HepG2 (cell line): ENCODE results near the gene PSMC3IP. TPM values are rescaled to one million over a fixed set of nuclear protein-coding genes. Genes with fewer than 3 reads are reported as not detected.

Source experiments
- ELF1 ChIP-seq: sonication (generic); formaldehyde crosslinking; IDR thresholded peaks from 2 replicates; pipeline ENCODE4 v1.4.0; 2020; ENCODE audit warnings: missing genetic modification reagents
- GATAD1 ChIP-seq: IDR thresholded peaks from 2 replicates; pipeline ENCODE4 v1.6.1; 2016; ENCODE audit warnings: missing genetic modification reagents, missing compliant biosample characterization
- GPN1 ChIP-seq: sonication (generic); formaldehyde crosslinking; IDR thresholded peaks from 2 replicates; pipeline ENCODE4 v1.5.1; 2020; ENCODE audit warnings: missing genetic modification reagents, borderline replicate concordance
- HNF4A ChIP-seq: sonication (generic); formaldehyde crosslinking; IDR thresholded peaks from 2 replicates; pipeline ENCODE4 v1.4.0; 2020; ENCODE audit warnings: missing genetic modification reagents
- HOXA3 ChIP-seq: sonication (generic); formaldehyde crosslinking; IDR thresholded peaks from 2 replicates; pipeline ENCODE4 v1.5.0; 2020; ENCODE audit warnings: missing genetic modification reagents
- MED8 ChIP-seq: sonication (generic); formaldehyde crosslinking; IDR thresholded peaks from 2 replicates; pipeline ENCODE4 v1.8.1; 2023; ENCODE audit warnings: mild to moderate bottlenecking, missing genetic modification reagents; ENCODE audit not compliant: insufficient replicate concordance
- MIXL1 ChIP-seq: IDR thresholded peaks from 2 replicates; pipeline ENCODE4 v1.6.1; 2016
- PAX8 ChIP-seq: sonication (generic); formaldehyde crosslinking; IDR thresholded peaks from 2 replicates; pipeline ENCODE4 v1.8.0; 2022; ENCODE audit warnings: mild to moderate bottlenecking, missing genetic modification reagents, borderline replicate concordance
- POLR2AphosphoS2 ChIP-seq: IDR thresholded peaks from 2 replicates; pipeline ENCODE4 v1.6.1; 2011; ENCODE audit warnings: low read depth, low read length, improper control_type of control experiment
- SCMH1 ChIP-seq: sonication (generic); formaldehyde crosslinking; IDR thresholded peaks from 2 replicates; pipeline ENCODE4 v1.9.0; 2021; ENCODE audit warnings: missing genetic modification reagents, mild to moderate bottlenecking, borderline replicate concordance
- SOX5 ChIP-seq: IDR thresholded peaks from 2 replicates; pipeline ENCODE4 v1.6.1; 2016; ENCODE audit warnings: borderline replicate concordance
- TARDBP ChIP-seq: sonication (generic); formaldehyde crosslinking; IDR thresholded peaks from 2 replicates; pipeline ENCODE4 v1.8.0; 2022; ENCODE audit warnings: mild to moderate bottlenecking, missing genetic modification reagents
- THYN1 ChIP-seq: sonication (generic); formaldehyde crosslinking; IDR thresholded peaks from 2 replicates; pipeline ENCODE4 v1.8.1; 2023; ENCODE audit warnings: low read depth, mild to moderate bottlenecking, moderate library complexity, missing genetic modification reagents, borderline replicate concordance
- ZFP36L1 ChIP-seq: sonication (generic); formaldehyde crosslinking; IDR thresholded peaks from 2 replicates; pipeline ENCODE4 v1.8.0; 2022; ENCODE audit warnings: mild to moderate bottlenecking, missing genetic modification reagents, moderate library complexity
- ZFP62 ChIP-seq: sonication (generic); formaldehyde crosslinking; IDR thresholded peaks from 2 replicates; pipeline ENCODE4 v1.4.0; 2020; ENCODE audit warnings: missing genetic modification reagents
- ZNF160 ChIP-seq: sonication (generic); formaldehyde crosslinking; IDR thresholded peaks from 2 replicates; pipeline ENCODE4 v1.8.0; 2022; ENCODE audit warnings: mild to moderate bottlenecking, inconsistent platforms, missing genetic modification reagents
- ZNF687 ChIP-seq: sonication (generic); formaldehyde crosslinking; IDR thresholded peaks from 2 replicates; pipeline ENCODE4 v1.5.1; 2020; ENCODE audit warnings: mild to moderate bottlenecking, missing genetic modification reagents, moderate library complexity
- ZNF773 ChIP-seq: sonication (generic); formaldehyde crosslinking; IDR thresholded peaks from 2 replicates; pipeline ENCODE4 v1.4.0; 2020; ENCODE audit warnings: missing genetic modification reagents, borderline replicate concordance
- ZSCAN30 ChIP-seq: sonication (generic); formaldehyde crosslinking; IDR thresholded peaks from 2 replicates; pipeline ENCODE4 v1.5.0; 2020; ENCODE audit warnings: mild to moderate bottlenecking, missing genetic modification reagents
- polyA plus RNA-seq, 8 experiments: library from polyadenylated mRNA; depleted of rRNA in 3 of 8; stranded (reverse) in 7 of 8; unstranded in 1 of 8; fragments of >200 nt; fragmentation: Illumina TruSeq in 4 of 8; extraction: Trizol in 4 of 8; gene quantifications; 2 replicates each; pipeline versions ENCODE4 v1.2.1 to v1.2.3, GENCODE V29; 2011 to 2016; ENCODE audit warnings: low read depth in 4 of 8, missing spikeins in 1 of 8, mixed read lengths in 1 of 8; ENCODE audit not compliant: insufficient read depth in 1 of 8
- total RNA-seq, 5 experiments: library from RNA; depleted of rRNA; stranded (reverse); fragments of >200 nt; fragmentation: Illumina TruSeq; extraction: Trizol; gene quantifications; 2 replicates each; pipeline ENCODE4 v1.2.3, GENCODE V29; 2016; ENCODE audit warnings: low read depth in 1 of 5
- TF ChIP-seq, protein P1 (sequence below): sonication (generic); formaldehyde crosslinking; IDR thresholded peaks from 2 replicates; pipeline ENCODE4 v1.5.0; 2020; ENCODE audit warnings: missing genetic modification reagents
- TF ChIP-seq, protein P2 (sequence below): sonication (generic); formaldehyde crosslinking; IDR thresholded peaks from 2 replicates; pipeline ENCODE4 v1.9.0; 2021; ENCODE audit warnings: missing genetic modification reagents, borderline replicate concordance

PSMC3IP gene
- total and polyA plus RNA-seq, 2 of the 13 experiments (the other 11 are each of a cell fraction or from before 2014, with no cell fraction given) = 6.5 to 22.4 TPM

DNA sequence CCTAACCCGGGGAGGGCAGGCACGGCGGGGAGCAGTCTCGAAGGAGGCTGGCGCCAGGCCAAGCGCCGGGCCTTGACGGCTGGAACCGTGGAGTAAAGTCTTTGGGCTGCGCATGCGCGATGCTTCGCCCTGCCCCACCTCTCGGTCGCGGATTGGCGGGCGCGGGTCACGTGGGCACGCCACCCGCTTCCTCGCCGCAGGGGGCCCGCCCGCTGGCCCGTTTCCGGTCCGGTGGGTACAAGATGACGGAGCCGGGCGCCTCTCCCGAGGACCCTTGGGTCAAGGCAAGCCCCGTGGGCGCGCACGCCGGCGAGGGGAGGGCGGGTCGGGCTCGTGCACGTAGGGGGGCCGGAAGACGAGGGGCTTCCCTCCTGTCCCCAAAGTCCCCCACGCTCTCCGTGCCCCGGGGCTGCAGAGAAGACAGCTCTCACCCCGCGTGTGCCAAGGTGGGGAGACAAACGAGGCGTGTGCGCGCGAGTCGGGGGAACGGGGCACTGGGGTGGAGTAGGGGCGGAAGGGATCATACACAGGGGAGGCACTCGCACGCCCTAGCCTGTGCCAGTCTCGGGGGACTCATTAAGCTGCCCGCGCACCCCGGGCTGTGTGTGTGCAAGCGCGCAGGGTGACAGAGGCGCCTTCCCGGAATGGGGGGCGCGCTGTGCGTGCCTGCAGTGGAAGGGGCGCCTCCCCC lies 10.5 kb downstream of the PSMC3IP start, which contains the start of gene MLX (continued):
- peak; percentile 98 for TF ChIP-seq ZNF687
- TF ChIP-seq ZFP36L1 = no peak; the same call in 1 of the 2 replicates
- no peak for TF ChIP-seq ZSCAN30 (CRISPR knock-in tag)
- TF ChIP-seq MED8 (CRISPR knock-in tag) = peak; percentile 65
- TF ChIP-seq GATAD1 (CRISPR knock-in tag) = peak; percentile 86
- TF ChIP-seq ZNF160 = no peak; the same call in 1 of the 2 replicates
- no peak for TF ChIP-seq ZNF773 (CRISPR knock-in tag)
- peak; percentile 90 for TF ChIP-seq ELF1 (CRISPR knock-in tag)
- TF ChIP-seq MIXL1 (CRISPR knock-in tag) = no peak; the same call in 1 of the 2 replicates
- TF ChIP-seq, protein P1, sequence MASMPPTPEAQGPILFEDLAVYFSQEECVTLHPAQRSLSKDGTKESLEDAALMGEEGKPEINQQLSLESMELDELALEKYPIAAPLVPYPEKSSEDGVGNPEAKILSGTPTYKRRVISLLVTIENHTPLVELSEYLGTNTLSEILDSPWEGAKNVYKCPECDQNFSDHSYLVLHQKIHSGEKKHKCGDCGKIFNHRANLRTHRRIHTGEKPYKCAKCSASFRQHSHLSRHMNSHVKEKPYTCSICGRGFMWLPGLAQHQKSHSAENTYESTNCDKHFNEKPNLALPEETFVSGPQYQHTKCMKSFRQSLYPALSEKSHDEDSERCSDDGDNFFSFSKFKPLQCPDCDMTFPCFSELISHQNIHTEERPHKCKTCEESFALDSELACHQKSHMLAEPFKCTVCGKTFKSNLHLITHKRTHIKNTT (CRISPR knock-in tag) = no peak
- TF ChIP-seq SCMH1 = no peak
- TF ChIP-seq GPN1 (CRISPR knock-in tag) = no peak
- peak; percentile 77; the same call in 1 of the 2 replicates for TF ChIP-seq PAX8
- TF ChIP-seq ZFP62 = no peak
- peak; percentile 86; the same call in 1 of the 2 replicates for TF ChIP-seq THYN1
- TF ChIP-seq TARDBP (CRISPR knock-in tag) = peak; percentile 99
- peak; percentile 61 for TF ChIP-seq SOX5 (CRISPR knock-in tag)
- peak; percentile 80 for TF ChIP-seq HOXA3
- TF ChIP-seq POLR2AphosphoS2 = peak; percentile 87
- TF ChIP-seq, protein P2, sequence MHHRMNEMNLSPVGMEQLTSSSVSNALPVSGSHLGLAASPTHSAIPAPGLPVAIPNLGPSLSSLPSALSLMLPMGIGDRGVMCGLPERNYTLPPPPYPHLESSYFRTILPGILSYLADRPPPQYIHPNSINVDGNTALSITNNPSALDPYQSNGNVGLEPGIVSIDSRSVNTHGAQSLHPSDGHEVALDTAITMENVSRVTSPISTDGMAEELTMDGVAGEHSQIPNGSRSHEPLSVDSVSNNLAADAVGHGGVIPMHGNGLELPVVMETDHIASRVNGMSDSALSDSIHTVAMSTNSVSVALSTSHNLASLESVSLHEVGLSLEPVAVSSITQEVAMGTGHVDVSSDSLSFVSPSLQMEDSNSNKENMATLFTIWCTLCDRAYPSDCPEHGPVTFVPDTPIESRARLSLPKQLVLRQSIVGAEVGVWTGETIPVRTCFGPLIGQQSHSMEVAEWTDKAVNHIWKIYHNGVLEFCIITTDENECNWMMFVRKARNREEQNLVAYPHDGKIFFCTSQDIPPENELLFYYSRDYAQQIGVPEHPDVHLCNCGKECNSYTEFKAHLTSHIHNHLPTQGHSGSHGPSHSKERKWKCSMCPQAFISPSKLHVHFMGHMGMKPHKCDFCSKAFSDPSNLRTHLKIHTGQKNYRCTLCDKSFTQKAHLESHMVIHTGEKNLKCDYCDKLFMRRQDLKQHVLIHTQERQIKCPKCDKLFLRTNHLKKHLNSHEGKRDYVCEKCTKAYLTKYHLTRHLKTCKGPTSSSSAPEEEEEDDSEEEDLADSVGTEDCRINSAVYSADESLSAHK (CRISPR knock-in tag) = 0 out of 2 replicates have a peak, but pooled peaks have one; percentile 58
- peak; percentile 74 for TF ChIP-seq HNF4A (CRISPR knock-in tag)
